Kidney epithelial cell (primary cell): ENCODE results near the gene SH2D3A. TPM values are rescaled to one million over a fixed set of nuclear protein-coding genes. Genes with fewer than 3 reads are reported as not detected.

Experiments used
- DNase-seq: peaks from one replicate; pipeline ENCODE4 v3.0.0-alpha.2; 2010; ENCODE audit warnings: low read depth
- H3K27me3 ChIP-seq: 2 replicates; pipeline ENCODE4 v1.6.0; 2011; ENCODE audit warnings: low read length; ENCODE audit not compliant: control insufficient read depth, insufficient read depth
- H3K36me3 ChIP-seq: 2 replicates; pipeline ENCODE4 v1.5.1; 2011; ENCODE audit warnings: low read length; ENCODE audit not compliant: control insufficient read depth, insufficient read depth
- H3K4me3 ChIP-seq: 2 replicates; pipeline ENCODE4 v1.5.1; 2011; ENCODE audit warnings: low read depth, mild to moderate bottlenecking, control low read depth, low read length
- CTCF ChIP-seq: IDR thresholded peaks from 2 replicates; pipeline ENCODE4 v1.5.1; 2011; ENCODE audit warnings: mild to moderate bottlenecking, moderate library complexity, low read length, control low read depth, inconsistent platforms; ENCODE audit not compliant: insufficient read depth, poor library complexity, severe bottlenecking
- total RNA-seq: library from RNA; depleted of rRNA; stranded (reverse); fragments of >200 nt; gene quantifications from 2 replicates; pipeline ENCODE4 v1.2.3, GENCODE V29; 2015

The SH2D3A gene
- total RNA-seq, 1 donor from 2014 or later, result 40.0 TPM

DNA sequence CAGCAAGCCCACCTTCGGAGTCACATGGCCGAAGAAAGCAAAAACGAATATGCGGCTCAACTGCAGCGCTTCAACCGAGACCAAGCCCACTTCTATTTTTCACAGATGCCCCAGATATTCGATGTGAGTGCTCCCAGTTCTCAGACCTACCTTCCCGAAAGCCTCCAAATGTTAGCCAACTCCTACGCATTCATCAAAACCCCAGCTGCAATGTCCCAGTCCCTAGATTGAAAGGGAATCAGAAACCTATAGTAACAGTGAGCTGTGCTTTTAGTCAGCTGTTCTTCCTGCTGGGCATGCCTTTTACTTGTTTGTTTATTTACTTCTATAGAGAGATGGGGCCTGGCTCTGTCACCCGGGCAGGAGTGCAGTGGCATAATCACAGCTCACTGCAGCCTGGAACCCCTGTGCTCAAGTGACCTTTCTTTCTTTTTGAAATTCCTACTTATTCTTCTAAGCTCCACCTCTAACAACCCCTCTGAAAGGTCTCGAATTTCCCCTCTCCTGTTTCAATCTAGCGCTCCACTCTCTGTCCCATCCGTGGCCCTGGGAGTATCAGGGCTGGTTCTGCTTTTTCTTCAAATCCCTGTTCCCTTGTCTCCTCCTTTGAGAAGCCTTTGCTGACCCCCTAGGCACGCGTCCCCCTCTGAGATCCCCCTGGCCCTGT lies 23.4 kb downstream of the SH2D3A start:
- TF ChIP-seq CTCF, result no peak
- Histone ChIP-seq H3K27me3 (no peaks in the 10 kb centered on the region), H3K36me3 (peaks cover 4% of the 10 kb centered on the region), H3K4me3 (no peak overlapping the region)
- DNase-seq, result no peak

DNA sequence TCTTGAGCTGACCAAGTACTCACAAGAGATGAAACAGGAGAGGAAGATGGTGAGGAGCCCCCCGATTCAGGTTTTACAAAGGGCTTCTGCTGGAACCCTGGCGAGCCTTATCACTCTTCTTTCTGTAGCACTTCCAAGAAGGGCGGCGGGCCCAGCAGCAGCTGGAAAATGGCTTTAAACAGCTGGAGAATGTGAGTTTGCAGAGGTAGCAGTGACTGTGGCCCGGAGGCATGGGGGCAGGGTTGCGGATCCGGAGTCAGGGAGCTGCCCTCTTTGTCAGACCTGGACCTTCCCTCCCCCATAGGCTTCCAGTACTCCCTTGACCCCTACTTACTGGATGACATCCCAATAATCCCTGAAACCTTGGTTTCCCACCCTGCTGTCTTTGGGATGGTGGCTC lies 24.2 kb downstream of the SH2D3A start:
- Histone ChIP-seq H3K4me3 (no peak overlapping the region), H3K27me3 (no peaks in the 10 kb centered on the region), H3K36me3 (peaks cover 4% of the 10 kb centered on the region)
- DNase-seq, result no peak
- no peak for TF ChIP-seq CTCF

- H3K4me3 ChIP-seq, result peak overlapping the region; percentile 90
- no peaks in the 10 kb centered on the region for H3K27me3 ChIP-seq
- no peak for DNase-seq
- no peak for TF ChIP-seq CTCF
- H3K36me3 ChIP-seq, result peaks cover 4% of the 10 kb centered on the region
These were observed 26.5 kb downstream of the SH2D3A start for GRCh38 chr19:6740589-6741343.

- no peak for TF ChIP-seq CTCF
- H3K4me3 ChIP-seq, result peak overlapping the region; percentile 90
- no peaks in the 10 kb centered on the region for H3K27me3 ChIP-seq
- DNase-seq, result no peak
- peaks cover 4% of the 10 kb centered on the region for H3K36me3 ChIP-seq
These were observed 27.2 kb downstream of the SH2D3A start for GRCh38 chr19:6739883-6740588.

- Histone ChIP-seq H3K27me3 (no peaks in the 10 kb centered on the region), H3K36me3 (peaks cover 4% of the 10 kb centered on the region), H3K4me3 (peak within 1 kb of the TSS; percentile 90)
- no peak for DNase-seq
- no peak for TF ChIP-seq CTCF
These were observed 27.8 kb downstream of the SH2D3A start, which contains the start of gene TRIP10 for GRCh38 chr19:6739390-6739882. TSS of gene TRIP10 (plus strand) at chr19:6739680. CDS start at chr19:6739762, 82 bp downstream.
